ENCODE results near the gene HTT. TPM values are rescaled to one million over a fixed set of nuclear protein-coding genes. Genes with fewer than 3 reads are reported as not detected.
"Not testable (repeated sequence)": the region's sequence is repeated elsewhere in the genome, so short reads cannot be mapped to it uniquely, and the experiment has no call there.

Gene HTT
- total RNA-seq, 4 donors from 2014 or later, result 28.9 to 141 (median 42.0) TPM

DNA sequence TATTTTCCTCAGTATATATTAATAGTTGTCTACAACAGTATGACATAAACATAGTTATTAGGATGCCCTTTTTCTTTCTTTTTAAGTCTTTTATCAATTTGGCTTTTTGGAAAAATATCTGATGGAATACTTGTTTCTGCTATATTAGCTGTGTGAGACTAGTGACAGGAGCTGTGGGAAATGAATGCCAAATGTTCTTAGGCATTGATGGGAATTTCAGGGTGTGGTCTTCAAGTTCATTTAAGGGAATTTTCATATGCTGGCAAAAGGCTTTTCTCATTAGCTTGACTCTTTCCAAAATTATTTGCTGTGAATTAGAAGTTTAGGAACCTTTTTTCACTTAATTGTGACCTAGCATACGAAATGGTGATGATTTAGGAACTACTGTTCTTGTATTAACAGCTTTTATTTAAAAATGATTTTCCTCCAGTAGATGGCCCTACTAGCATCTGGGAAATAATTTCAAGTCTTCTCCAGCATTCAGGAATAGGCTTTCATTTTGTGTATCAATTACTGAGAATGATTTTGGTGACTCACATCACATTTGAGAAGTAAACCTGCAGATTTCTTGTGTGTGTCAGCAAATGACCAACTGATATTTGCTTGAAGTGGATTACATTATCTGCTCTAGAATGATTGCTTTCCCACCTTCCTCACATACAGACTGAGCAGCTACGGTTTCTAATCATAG lies 70.9 kb downstream of the HTT start:
- no peak for DNase-seq (ENCODE audit: low spot score in 2 of 2)
- intact Hi-C loops (cut with DNase I; ENCODE audit: low total_unique reads), result no loop called here
- H3K4me3 ChIP-seq (ENCODE audit: low read depth, poor library complexity, severe bottlenecking), result no peak overlapping the region
- 79 to 84% methylated on average over 2 of the region's 2 CpGs for WGBS, 2 donors
- TF ChIP-seq, protein P1, sequence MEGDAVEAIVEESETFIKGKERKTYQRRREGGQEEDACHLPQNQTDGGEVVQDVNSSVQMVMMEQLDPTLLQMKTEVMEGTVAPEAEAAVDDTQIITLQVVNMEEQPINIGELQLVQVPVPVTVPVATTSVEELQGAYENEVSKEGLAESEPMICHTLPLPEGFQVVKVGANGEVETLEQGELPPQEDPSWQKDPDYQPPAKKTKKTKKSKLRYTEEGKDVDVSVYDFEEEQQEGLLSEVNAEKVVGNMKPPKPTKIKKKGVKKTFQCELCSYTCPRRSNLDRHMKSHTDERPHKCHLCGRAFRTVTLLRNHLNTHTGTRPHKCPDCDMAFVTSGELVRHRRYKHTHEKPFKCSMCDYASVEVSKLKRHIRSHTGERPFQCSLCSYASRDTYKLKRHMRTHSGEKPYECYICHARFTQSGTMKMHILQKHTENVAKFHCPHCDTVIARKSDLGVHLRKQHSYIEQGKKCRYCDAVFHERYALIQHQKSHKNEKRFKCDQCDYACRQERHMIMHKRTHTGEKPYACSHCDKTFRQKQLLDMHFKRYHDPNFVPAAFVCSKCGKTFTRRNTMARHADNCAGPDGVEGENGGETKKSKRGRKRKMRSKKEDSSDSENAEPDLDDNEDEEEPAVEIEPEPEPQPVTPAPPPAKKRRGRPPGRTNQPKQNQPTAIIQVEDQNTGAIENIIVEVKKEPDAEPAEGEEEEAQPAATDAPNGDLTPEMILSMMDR (IDR thresholded peaks at IDR 0.05), result no peak
- TF ChIP-seq POLR2A (IDR thresholded peaks at IDR 0.05), result no peak

DNA sequence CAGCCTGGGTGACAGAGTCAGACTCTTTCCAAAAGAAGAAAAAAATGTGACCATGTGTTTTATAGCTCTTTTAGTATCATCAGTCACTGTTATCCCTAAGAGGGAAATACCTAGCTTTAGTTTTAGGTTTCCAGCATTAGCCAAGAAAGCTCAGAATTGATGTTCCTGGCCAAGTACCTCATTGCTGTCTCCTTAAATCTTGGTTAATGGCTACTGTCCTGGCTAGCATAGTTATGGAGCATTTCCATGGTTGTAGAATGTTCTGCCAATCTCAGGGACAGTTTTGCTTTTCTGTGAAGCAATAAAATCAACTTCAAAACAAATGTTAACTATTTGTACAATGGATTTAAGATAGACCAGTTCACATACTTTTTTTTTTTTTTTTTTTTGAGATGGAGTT lies 74.4 kb downstream of the HTT start:
- no peak overlapping the region for H3K4me3 ChIP-seq (ENCODE audit: low read depth, poor library complexity, severe bottlenecking)
- no peak for DNase-seq (ENCODE audit: low spot score in 2 of 2)
- intact Hi-C loops (cut with DNase I; ENCODE audit: low total_unique reads), result no loop called here
- no peak for TF ChIP-seq POLR2A (IDR thresholded peaks at IDR 0.05)
- TF ChIP-seq, protein P1 (IDR thresholded peaks at IDR 0.05), result no peak

- WGBS, 2 donors, result 92 to 100% methylated on average over 1 of the region's 1 CpG
- DNase-seq (ENCODE audit: low spot score in 2 of 2); H3K4me3 ChIP-seq (ENCODE audit: low read depth, poor library complexity, severe bottlenecking); intact Hi-C loops (cut with DNase I; ENCODE audit: low total_unique reads): not testable (repeated sequence)
These were observed 76.8 kb downstream of the HTT start for GRCh38 chr4:3151238-3151637.

DNA sequence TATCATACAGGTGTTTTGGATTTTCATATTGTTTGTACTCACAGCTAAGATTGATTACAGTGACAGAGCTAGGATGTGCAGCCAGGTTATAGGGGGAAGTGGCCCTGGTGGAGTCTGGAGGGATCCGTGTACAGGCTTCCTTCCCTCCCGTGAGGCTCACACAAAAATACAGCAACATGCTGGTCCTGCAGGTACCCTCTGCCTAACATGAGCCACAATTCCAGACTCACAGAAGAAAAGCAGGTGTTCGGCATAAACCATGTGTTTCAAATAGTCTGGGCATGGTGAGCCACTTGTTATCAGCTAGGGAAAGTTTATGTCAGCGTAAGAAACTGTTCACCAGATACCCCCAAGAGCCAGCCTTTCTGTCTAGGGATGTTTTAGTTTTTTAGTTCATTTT lies 82.9 kb downstream of the HTT start:
- H3K4me3 ChIP-seq (ENCODE audit: low read depth, poor library complexity, severe bottlenecking), result no peak overlapping the region
- 88 to 96% methylated on average over 4 of the region's 4 CpGs for WGBS, 2 donors
- TF ChIP-seq POLR2A (IDR thresholded peaks at IDR 0.05), result no peak
- TF ChIP-seq, protein P1 (IDR thresholded peaks at IDR 0.05), result no peak
- no peak for DNase-seq (ENCODE audit: low spot score in 2 of 2)
- intact Hi-C loops (cut with DNase I; ENCODE audit: low total_unique reads), result no loop called here

DNA sequence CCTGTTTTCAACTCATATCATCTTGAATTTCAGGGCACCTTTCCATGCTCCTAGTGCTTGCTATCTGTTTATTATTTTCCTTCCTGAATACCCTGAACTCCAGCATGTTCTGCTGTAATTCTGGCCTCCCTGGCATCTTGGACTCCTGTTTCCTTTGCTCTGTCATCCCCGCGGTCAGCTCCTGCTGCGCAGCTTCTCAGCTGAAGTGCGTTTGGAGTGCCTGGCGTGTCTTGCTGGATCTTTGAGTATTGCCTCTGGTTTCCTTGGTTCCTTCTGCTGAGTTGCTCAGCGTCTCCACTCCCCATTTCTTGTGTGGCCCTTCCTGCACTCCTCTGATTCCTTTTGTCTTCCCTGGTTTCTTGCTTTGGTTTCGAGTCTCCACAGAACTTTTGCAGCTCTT lies 84.4 kb downstream of the HTT start:
- H3K4me3 ChIP-seq (ENCODE audit: low read depth, poor library complexity, severe bottlenecking), result no peak overlapping the region
- TF ChIP-seq, protein P1 (IDR thresholded peaks at IDR 0.05), result no peak
- no peak for TF ChIP-seq POLR2A (IDR thresholded peaks at IDR 0.05)
- DNase-seq (ENCODE audit: low spot score in 2 of 2), result no peak
- 93 to 96% methylated on average over 7 of the region's 7 CpGs for WGBS, 2 donors
- intact Hi-C loops (cut with DNase I; ENCODE audit: low total_unique reads), result no loop called here

- DNase-seq (ENCODE audit: low spot score in 2 of 2), result no peak
- TF ChIP-seq, protein P1 (IDR thresholded peaks at IDR 0.05), result no peak
- no peak for TF ChIP-seq POLR2A (IDR thresholded peaks at IDR 0.05)
- intact Hi-C loops (cut with DNase I; ENCODE audit: low total_unique reads), result no loop called here
- 92 to 94% methylated on average over 7 of the region's 7 CpGs for WGBS, 2 donors
- H3K4me3 ChIP-seq (ENCODE audit: low read depth, poor library complexity, severe bottlenecking), result no peak overlapping the region
These were observed 86.0 kb downstream of the HTT start for GRCh38 chr4:3160438-3160837.

DNA sequence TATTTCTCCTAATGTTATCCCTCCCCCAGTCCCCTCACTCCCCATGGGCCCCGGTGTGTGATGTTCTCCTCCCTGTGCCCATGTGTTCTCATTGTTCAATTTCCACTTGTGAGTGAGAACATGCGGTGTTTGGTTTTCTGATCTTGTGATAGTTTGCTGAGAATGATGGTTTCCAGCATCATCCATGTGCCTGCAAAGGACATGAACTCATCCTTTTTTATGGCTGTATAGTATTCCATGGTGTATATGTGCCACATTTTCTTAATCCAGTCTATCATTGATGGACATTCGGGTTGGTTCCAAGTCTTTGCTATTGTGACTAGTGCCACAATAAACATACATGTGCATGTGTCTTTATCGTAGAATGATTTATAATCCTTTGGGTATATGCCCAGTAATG lies 86.6 kb downstream of the HTT start:
- intact Hi-C loops (cut with DNase I; ENCODE audit: low total_unique reads); H3K4me3 ChIP-seq (ENCODE audit: low read depth, poor library complexity, severe bottlenecking); DNase-seq (ENCODE audit: low spot score in 2 of 2): not testable (repeated sequence)
- WGBS, 2 donors, result 95% methylated on average over 4 of the region's 4 CpGs

DNA sequence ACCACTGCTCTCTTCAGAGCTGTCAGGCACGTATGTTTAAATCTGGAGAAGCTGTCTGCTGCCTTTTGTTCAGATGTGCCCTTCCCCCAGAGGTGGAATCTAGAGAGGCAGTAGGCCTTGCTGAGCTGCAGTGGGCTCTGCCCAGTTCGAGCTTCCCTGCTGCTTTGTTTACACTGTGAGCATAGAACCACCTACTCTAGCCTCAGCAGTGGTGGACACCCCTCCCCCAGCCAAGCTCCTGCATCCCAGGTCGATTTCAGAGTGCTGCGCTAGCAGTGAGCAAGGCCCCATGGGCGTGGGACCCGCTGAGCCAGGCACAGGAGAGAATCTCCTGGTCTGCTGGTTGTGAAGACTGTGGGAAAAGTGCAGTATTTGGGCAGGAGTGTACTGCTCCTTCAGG lies 92.0 kb downstream of the HTT start:
- intact Hi-C loops (cut with DNase I; ENCODE audit: low total_unique reads); DNase-seq (ENCODE audit: low spot score in 2 of 2); H3K4me3 ChIP-seq (ENCODE audit: low read depth, poor library complexity, severe bottlenecking): not testable (repeated sequence)
- WGBS, 2 donors, result 93 to 94% methylated on average over 5 to 6 of the region's 6 CpGs

Measured in lower leg skin (tissue), 4 donors.